Ramos (cell line): ENCODE results near the gene COX19.

Source experiments
- in situ Hi-C: fragments of 300-500 bp; cut with MboI; formaldehyde crosslinking; loops from one replicate; pipeline ENCODE4 v1.14.3; 2022; ENCODE audit warnings: low sequenced_read_pairs; ENCODE audit not compliant: unreplicated experiment

COX19 gene

GRCh38 chr7:994592-995308 is 19.4 kb upstream of the COX19 start:
- in situ Hi-C loops, result loop anchor here (5.0 kb wide), 2 partner anchors 68 to 183 kb away; no protein-coding TSS in a partner anchor

- in situ Hi-C loops, result loop anchor here (5.0 kb wide), 1 partner anchor 184 kb away; no protein-coding TSS in a partner anchor
Observed at GRCh38 chr7:992709-993607, 17.6 kb upstream of the COX19 start.

GRCh38 chr7:991729-992656 is 16.6 kb upstream of the COX19 start:
- in situ Hi-C loops, result loop anchor here (5.0 kb wide), 1 partner anchor 185 kb away; no protein-coding TSS in a partner anchor

- in situ Hi-C loops, result loop anchor here (5.0 kb wide), 1 partner anchor 186 kb away; no protein-coding TSS in a partner anchor
Observed at GRCh38 chr7:990933-991728, 15.8 kb upstream of the COX19 start.

GRCh38 chr7:990352-990932 is 15.1 kb upstream of the COX19 start:
- in situ Hi-C loops, result loop anchor here (5.0 kb wide), 1 partner anchor 187 kb away; no protein-coding TSS in a partner anchor

GRCh38 chr7:988963-989529 is 13.7 kb upstream of the COX19 start:
- in situ Hi-C loops, result no loop called here

- in situ Hi-C loops, result no loop called here
Observed at GRCh38 chr7:988426-988911, 13.1 kb upstream of the COX19 start.

- in situ Hi-C loops, result no loop called here
Observed at GRCh38 chr7:987909-988308, 12.6 kb upstream of the COX19 start.

- in situ Hi-C loops, result no loop called here
Observed at GRCh38 chr7:986766-987751, 11.7 kb upstream of the COX19 start.

GRCh38 chr7:985915-986741 is 10.8 kb upstream of the COX19 start:
- in situ Hi-C loops, result no loop called here

- in situ Hi-C loops, result no loop called here
Observed at GRCh38 chr7:985127-985416, 9.7 kb upstream of the COX19 start.

- in situ Hi-C loops, result no loop called here
Observed at GRCh38 chr7:984361-985126, 9.2 kb upstream of the COX19 start.

- in situ Hi-C loops, result no loop called here
Observed at GRCh38 chr7:983616-984071, 8.3 kb upstream of the COX19 start.

GRCh38 chr7:983004-983615 is 7.8 kb upstream of the COX19 start, which contains the start of gene CYP2W1:
Gene CYP2W1 (plus strand): TSS chr7:983181. CDS start chr7:983212, 31 bp downstream.
- in situ Hi-C loops, result no loop called here

GRCh38 chr7:982511-983003 is 7.2 kb upstream of the COX19 start:
- in situ Hi-C loops, result no loop called here
